ENCODE results near the gene CAPN12.

Gene CAPN12

DNA sequence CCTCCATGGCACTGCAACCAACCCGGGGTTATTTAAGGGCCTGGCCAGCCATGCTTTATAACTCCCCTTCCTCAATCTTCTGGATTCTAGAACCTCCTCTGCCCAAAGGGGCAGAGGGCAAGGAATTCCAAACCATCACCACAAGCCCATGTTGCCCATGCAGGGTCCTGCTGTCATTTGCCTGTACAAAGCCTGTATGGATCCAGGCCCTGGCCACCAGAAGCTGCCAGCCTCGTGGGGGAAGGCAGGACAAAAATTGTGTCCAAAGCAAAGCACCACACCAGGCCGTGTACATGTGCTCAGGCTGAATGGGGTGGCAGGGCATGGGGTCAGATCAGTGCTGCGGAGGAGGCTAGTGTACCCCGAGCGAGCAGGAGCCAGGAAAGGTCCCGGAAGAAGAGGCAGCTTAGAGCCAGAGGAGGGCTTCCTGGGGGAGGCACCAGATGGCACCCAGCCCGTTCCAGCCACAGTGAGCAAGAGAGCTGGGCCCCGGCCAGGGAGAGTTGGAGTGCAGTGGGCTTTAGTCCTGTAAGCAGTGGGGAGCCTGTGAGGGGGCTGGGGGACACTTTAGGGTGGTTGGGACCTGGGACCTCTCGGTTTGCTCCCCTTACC, 35.8 kb downstream of the CAPN12 start:
- no peak for DNase-seq

DNA sequence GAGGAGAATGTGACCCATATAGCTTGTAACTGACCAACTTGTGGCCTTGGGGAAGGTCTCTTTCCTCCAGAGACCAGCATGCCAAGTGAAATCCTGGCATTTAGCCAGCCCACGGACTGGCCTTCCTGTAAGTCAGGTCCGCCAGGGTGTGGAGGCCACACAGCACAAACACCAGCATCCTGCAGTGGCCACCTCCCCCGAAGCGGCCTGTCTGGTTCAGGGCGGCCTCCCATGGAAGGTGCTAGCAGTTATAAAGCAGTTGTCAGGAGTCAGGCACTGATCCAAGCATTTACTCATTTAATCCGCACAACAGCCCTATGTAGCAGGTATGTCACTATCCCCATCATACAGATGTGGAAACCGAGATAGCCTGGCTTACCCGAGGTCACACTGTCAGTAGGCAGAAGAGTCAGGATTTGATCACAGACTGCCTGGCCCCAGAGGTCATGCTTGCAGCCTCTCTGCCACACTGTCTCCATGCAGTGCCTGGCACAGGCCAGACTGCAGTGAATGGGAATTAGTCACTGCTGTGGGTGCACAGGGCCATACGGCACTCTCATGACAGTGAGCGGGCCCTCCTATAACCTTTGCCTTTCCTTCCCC, 36.7 kb downstream of the CAPN12 start:
- no peak for DNase-seq

DNA sequence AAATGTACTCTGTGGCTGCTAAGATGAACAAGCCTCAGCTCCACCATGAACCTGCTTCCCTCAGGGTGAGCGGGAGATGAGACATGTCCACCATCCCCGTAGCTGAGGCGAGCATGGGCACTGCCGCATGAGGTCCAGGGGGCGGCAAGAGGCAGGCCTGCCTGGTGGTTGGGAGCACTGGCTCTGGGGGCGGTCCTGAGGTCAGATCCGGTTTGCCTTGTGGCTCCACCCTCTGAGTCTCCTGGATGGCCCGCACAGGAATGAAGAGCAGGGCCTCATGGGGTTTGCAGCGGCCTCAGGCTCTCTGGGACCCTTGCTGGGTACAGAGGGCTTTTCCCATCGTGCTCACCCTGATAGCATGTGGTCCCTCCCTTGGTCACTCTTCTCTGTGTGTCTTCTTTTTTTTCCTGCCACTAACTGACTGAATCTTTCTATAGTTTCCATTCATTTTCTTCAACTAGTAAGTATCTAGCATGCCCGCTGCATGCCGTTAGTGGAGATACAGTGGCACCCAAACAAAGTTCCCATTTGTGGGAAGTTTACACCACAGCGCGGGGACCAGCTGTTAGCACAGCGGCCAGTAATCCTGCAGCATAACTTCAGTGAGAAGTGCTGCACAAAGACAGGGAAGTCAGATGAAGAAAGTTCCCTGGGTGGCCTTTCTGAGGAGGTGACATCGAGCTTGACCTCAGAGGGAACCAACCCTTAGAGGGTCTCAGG, 37.3 kb downstream of the CAPN12 start:
- DNase-seq = no peak

DNA sequence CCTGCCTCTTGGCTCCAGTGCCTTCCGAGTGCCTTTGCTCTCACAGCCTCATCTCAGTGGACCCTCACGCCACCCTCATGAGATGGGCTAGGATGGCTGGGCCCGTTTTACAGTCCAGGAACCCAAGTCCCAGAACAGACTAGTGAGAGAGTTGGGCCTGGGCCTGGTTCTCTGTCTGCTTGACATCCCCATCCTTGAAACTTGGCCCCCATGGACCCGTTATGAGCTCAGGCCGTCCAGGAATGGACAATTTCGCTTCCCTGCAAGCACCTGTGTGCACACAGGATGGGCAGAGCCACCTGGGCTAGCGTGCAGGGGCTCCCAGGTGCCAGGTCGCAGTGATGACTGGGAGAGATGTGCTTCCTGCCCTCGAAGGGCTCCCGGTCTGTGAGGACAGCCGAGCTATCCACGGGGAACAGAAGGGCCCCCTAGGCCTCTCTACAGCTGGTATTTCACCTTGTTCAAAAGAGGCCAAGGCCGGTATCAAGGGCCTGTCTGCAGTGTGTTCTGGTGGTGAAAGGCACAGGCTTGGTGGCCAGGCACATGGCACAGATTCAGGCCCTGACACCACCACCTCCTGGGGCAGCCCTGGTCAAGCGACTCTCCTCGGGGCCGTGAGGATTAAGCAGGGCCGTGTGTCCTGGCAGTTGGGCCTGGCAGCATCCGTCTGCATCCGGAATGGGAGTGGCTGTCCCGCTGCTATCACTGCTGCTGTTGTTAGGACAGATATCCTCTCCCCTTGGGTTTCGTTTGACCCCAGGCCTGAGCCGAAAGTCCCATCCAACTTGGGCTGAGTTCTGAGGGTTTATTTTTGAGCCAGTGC, 38.9 kb downstream of the CAPN12 start:
- no peak for DNase-seq

DNA sequence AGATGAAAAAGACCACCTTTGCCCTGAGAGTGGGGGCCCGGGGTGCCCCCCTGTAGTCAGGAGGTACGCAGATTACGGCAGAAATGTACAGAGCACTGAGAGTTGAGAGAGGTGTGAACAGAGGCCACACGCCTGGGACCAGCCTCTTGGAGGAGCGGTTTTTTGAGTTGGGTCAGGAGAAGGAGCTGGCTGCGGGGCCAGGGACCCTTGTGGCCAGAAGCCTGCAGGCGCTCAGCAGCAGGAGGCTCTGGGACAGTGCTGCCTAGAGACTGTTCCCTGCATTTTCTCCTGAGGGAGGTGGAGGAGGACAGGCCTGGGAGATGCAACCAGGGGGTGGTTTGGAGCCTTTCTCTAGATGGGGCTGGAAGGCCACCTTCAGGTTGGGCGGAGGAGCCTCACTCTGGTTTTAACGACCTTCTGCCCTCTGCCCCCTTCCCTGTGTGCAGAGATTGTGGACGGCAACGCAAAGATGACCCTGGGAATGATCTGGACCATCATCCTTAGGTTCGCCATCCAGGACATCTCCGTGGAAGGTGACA, 39.7 kb downstream of the CAPN12 start:
- DNase-seq = no peak

DNA sequence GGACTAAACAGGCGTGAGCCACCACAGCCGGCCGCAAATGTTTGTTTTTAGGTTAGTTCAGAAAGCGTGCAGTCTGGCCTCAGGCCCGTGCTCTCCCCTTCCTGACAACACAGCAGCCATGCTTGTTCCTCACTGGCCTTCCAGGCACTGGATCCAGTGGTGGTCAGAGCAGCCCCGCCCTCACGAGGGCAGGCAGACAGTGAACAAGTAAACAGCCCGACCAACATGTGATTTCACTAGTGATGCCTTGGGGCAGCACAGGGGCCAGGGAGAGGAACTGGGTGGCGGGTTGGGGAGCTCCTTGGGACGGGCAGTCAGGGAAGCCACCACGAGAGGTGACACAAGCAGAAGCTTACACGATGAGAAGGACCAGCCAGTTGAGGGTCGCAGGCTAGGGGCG, 40.8 kb downstream of the CAPN12 start:
- no peak for DNase-seq

DNA sequence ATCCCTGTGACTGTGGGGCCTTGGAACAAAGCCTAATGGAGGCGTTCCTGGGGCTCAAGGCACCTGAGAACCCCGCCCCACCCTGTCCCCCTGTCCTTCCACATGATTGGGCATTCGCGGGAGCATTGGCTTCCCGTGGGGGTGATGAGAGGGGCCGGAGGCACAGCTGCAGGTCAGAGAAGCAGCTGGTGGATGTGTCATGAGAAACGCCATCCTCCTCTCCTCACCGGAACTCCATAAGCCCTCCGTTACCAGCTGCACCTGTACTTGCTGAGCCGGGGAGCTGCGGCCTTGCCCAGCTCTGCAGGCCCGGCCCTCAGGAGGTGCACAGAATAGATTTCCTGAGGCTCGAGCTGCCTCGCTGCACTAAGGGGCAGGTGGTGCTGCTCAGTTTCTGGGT, 42.0 kb downstream of the CAPN12 start:
- DNase-seq = no peak

DNA sequence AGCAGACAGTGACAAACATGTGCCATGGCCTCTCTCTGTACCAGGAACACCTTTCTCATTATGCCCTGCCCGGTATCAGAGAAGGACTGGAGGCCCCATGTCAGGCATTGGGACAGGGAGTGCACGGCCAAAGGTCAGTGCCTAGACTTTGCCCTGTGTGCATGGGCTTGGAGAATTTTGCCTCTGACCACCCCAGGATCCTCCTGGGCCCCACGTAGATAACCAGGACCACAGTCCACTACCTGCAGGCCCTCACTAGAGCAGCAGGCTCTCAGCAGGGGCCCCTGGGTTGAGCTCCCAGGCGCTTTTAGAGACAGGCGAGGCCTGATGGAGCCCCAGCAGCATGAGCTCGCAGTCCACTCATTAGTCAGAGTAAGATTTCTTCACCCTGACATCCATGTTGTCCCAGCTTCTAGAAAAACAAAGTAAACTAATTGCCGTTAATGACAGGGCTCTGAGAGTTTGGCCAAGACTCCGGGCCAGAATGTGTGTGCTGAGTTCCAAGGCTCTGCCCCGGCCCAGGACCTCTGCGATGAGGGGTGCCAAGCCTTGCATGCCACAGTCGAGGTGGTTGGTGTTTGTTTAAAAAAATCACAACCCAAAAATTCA, 42.7 kb downstream of the CAPN12 start:
- no peak for DNase-seq

DNA sequence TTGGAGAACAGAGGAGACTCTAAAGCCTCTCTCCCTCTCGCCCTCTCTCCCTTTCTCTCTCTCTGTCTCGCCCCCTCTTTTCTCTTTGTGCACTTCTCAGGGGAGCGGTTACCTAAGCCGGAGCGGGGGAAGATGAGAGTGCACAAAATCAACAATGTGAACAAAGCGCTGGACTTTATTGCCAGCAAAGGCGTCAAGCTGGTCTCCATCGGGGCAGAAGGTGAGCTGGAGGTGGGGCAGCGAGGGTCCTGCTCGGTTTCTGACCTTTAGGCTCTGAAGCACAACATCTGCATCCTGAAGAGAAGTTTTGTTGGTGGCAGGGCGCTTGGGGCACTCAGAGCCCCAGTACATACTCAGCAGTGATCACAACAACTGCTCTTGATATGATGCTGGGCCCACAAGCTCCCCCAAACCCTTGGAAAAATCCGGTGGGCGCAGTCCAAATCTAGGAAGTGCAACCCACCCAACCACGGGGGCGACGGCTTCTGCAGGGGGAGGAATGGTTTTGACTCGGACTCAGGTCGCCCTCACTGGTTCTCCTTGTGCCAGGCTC, 43.3 kb downstream of the CAPN12 start:
- no peak for DNase-seq

DNA sequence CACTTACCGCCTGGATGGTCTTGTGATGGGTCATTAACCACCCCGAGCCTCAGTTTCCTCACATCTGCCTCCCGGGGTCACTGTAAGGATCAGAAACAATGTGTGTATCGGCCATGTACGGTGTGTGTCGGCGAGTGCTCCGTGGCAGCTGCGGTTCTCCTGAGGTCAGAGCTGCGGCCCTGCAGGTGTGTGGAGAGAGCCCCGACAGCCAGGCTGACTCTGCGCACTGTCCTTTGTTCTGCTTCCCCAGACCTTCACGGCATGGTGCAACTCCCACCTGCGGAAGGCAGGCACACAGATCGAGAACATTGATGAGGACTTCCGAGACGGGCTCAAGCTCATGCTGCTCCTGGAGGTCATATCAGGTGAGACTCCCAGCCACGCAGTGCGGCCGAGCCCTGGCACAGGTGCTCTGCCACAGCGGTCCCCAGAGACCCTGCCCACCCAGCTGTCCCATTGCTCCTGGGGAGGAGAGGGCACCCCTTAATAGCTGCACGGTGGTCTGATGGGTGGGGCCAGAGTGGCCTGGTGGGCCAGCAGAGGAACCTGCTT, 43.8 kb downstream of the CAPN12 start:
- no peak for DNase-seq

DNA sequence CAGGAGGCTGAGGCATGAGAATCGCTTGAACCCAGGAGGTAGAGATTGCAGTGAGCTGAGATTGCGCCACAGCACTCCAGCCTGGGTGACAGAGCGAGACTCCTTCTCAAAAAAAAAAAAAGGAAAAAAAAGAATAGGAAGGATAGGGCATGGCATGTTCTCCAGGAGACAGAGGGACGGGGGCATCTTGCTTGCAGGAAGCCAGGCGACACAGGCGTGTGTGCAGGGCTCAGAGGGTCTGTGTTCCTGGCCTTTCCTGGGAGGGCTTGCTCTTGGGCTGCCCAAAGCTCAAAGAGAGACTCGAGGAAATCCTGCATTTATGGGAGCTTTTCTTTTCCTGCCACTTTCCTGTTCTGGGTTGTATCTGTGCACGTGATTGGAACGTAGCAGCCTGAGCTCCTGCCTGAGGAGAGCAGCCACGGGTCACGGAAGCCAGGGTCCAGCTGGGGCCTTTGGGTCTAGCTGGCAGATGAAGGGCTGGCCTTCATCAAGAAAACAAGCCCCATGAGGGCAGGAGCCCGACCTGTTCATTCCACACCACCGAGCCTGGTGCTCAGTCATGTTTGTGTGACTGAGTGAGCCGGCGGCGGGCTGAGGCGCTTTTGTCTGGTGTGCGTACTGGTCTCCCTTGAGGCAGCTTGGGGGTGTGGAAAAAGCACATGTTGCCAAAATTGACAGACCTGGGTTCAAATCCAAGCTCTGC, 44.5 kb downstream of the CAPN12 start:
- no peak for DNase-seq

DNA sequence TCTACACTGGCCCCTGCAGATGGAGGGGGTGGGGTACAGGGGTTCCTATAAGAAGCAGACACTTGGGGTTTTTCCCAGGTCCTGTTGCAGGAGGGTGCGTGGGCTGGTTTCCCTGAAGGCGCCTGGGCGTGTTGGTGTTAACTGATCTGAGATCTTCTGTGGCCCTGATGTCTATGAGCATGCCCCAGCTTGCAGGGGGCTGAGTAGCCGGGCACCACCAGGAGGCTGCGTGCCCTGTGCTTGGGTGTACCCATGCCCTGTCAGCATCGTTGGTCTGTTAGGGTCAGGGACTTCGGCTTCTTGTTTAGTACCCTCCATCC, 45.3 kb downstream of the CAPN12 start:
- DNase-seq = no peak

DNA sequence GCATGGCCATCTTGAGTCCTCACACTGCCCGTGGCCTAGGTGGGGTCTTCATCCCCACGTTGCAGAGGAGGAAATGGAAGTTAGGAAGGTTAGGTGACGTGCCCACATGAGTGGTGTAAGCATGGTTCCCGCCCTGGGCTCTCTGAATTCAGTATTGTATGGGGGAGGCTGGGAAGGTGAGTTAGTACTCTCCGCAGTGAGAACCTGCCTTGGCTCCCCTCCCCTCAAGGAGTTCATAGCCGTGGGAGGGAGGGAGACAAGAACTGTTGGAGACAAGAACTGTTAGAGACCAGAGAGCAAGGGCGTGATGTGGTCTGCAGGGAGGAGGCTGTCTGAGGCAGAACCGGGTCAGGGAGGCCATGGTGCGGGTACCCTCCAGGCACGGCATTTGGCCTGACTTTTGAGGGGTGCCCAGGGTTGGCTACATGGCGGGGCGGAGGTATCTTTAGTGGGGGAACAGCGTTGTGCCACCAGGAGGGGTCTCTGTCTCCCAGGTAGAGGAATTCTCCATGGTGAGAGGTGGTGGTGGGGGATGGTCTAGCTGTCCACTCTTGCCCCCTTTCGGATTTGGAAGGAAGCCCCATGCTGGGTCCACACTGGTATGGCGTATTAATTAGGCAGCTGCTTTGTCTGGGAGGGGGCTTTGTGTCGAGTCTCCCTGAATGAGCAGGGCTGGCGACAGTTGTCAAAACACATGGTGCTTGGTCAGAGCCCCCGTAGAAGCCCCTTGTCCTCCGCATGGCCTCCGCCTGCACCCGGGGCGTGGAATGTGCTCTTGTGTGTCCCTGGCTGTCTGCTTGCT, 45.8 kb downstream of the CAPN12 start:
- no peak for DNase-seq

DNA sequence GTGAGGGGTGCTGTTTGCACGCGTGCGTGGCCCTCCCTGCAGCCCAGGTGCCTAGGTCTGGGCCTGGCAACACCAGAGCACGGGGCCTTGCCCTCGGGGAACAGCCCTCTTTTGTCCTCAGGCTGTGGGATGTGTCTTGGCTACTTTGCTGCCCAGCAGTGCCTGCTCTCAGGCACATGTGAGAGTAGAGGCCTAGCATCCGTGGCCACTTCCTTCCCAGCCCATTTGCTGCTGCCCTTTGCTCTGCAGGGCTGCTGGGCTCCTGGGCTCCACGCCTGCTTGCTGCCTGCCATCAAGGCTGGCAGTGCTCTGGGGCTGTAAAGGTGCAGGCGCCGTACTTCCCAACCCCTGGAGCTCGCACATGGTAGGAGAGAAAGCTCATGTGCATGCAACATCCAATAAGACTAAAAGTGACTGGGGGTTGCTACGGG, 46.6 kb downstream of the CAPN12 start:
- no peak for DNase-seq

DNA sequence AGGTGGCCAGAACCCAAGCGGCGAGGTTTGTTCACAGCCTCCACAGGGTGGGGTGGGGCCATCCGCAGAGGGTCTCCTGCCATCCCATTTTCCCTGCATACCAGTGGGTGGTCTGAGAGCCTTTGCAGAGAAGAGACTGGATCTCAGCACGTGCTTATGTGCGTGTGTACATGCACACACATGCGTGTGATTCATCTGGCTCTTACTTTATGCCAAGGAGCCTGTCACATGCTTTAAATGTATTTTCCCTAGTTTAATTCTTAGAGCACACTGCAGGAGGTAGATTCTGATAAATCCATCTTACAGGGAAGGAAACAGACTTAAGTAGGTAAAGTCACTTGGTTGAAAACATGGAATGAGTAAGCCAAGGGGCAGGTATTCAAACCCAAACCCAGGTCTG, 47.1 kb downstream of the CAPN12 start:
- no peak for DNase-seq

DNA sequence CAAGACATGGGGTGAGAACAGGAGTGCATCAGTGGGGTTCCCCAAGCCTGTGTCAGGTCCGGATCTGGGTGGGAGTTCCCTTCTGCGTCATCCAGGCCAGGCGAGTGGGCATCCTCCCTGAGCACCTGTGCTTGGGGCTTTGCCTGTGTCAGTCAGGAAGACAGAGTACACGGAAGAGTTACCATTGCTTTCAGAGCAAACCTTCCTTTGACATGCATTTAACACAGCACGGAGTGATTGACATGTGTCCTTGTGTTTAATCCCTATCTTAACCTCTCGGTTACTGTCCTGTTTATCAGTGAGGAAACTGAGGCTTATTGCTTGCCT, 47.6 kb downstream of the CAPN12 start:
- DNase-seq = no peak

DNA sequence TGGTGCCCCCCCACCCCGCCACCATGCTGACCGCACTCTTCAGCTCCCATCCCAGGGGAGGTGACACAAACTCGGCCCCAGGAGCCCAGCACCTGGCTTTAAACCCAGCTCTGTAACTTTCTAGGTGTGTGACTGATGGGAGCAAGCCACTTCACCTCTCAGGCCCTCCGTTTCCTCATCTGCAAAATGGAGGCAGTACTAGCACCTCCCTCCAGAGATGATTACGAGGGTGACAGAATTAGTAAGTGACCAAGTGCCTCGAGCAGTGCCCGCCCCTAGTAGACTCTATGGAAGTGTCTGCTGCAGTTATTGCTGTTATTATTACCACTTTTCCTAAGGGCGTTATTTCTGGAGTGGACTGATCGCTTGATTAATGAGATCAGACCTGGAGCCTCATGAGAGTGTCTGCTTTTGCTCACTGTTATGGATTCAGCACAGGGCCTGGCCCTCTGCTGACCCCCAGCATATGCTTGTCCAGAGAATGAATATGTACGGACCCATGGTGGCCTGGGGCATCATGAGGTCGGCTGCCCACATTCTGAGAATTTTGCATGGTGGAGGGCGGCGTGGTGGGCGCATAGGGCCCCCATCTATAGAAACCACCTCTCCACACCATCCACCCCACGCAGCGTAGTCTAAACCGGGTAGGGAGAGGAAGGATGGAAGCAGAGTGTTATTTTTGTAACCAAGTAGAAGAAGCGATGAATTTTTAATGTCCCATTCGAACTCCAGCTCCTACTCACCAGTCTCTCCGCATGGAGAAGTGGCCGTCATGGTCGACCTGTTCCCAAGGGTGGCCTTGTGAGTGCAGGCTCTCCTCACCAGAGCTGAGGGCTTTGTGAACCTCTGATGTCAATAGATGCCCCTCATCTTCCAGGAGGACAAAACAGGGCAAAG, 48.2 kb downstream of the CAPN12 start:
- DNase-seq = no peak

DNA sequence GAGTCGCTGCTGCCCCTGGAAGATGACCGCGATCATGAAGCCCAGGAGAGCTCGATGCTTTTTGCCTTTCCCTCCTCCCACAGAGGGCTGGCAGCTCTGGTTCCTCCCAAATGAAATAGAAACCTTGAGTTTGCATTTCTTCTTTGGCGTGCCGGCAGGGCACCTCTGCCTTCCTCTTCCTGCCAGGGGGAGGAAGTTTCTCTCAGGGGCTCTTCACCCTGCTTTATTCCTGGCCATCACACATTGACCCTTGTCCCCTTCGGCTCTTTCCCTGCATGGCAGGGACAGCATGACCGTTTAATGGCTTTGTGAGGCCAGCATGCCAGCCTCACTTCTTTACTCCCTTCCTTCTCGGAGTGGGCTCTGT, 49.0 kb downstream of the CAPN12 start:
- no peak for DNase-seq

DNA sequence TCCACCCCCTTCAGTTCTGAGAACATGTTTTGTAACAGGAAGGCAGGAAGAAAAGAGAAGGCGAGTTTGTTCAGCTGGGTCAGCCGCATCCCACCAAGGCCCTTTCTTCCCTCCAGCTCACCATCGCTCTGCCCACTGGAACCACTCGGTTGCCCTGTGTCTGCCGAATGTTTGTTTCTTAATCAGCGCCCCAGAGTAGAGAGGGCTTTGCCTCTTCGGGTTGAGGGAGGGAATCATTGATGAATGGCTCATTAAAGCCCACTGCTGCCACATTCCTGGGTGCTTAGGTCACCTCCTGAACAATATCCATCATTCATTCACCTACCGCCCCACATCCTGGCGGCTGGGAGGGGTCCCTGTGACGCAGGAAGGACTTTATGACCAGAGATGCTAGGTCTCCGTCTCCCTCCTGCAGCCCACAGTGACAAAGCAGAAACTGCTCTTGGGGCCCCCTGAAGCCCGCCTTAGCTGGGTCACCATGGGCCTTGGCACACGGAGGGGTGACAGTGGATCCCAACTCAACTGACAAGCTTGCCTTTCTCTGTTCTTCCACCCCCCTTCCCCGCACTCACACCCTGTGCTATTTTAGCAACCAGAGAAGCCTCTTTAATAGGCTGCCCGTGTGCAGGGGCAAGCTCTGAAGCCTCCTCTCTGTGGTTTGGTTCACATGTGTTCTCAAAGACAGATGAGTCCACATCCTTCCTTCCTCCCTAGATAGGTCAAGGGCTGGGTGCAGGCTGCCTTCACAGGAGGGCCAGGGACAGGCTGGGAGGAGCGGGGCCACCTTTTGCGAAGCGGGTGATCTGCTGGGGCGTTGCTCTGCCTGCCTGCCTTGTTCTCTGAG, 50.7 kb downstream of the CAPN12 start:
- DNase-seq = peak; percentile 58
